D721Med (cell line): Measurements from ENCODE around the gene SORCS2.

Experiments used
- DNase-seq: peaks from one replicate; pipeline ENCODE4 v3.0.0; 2011; ENCODE audit warnings: low spot score; ENCODE audit not compliant: insufficient read length
- FAIRE-seq: peaks from 2 replicates; lab custom pipeline; 2011; peaks lifted over from hg19 to GRCh38; lab: Jason Lieb, UNC
- CTCF ChIP-seq: IDR thresholded peaks from 2 replicates; pipeline ENCODE4 v1.5.1; 2012; ENCODE audit warnings: mild to moderate bottlenecking, control low read depth; ENCODE audit not compliant: insufficient read depth; ENCODE audit errors: missing control alignments

The SORCS2 gene

GRCh38 chr4:7457201-7458065, 265.1 kb downstream of the SORCS2 start:
- DNase-seq, result no peak
- TF ChIP-seq CTCF, result no peak
- no peak for FAIRE-seq

GRCh38 chr4:7458066-7458425, 265.7 kb downstream of the SORCS2 start:
- TF ChIP-seq CTCF, result no peak
- no peak for FAIRE-seq
- DNase-seq, result no peak

GRCh38 chr4:7458477-7458876, 266.1 kb downstream of the SORCS2 start:
- FAIRE-seq, result no peak
- no peak for TF ChIP-seq CTCF
- DNase-seq, result no peak

- DNase-seq (no peak), FAIRE-seq (no peak)
- no peak for TF ChIP-seq CTCF
These were observed 267.1 kb downstream of the SORCS2 start for GRCh38 chr4:7459471-7459870.

- no peak for DNase-seq
- FAIRE-seq, result no peak
- no peak for TF ChIP-seq CTCF
These were observed 268.2 kb downstream of the SORCS2 start for GRCh38 chr4:7460566-7460965.

- DNase-seq, result no peak
- TF ChIP-seq CTCF, result no peak
- no peak for FAIRE-seq
These were observed 268.9 kb downstream of the SORCS2 start for GRCh38 chr4:7461230-7461629.

- TF ChIP-seq CTCF, result no peak
- no peak for DNase-seq
These were observed 270.2 kb downstream of the SORCS2 start for GRCh38 chr4:7462509-7462971.

More at GRCh38 chr4:7462509-7462971, 270.2 kb downstream of the SORCS2 start:
- FAIRE-seq, result no peak
